Stimulated activated naive CD8-positive, alpha-beta T cell treated with anti-CD3 and anti-CD28 coated beads, Interleukin-15, Interleukin-2, amounts not matched to agents 100 ng/mL and 50 ng/mL, for 24 hours (primary cell): ENCODE data around the gene ZNF322.

Experiments used
- H3K27ac Mint-ChIP-seq: one replicate; pipeline ENCODE4 v1.8.0; 2021; ENCODE audit warnings: mild to moderate bottlenecking, mixed read lengths
- H3K27me3 Mint-ChIP-seq: one replicate; pipeline ENCODE4 v1.8.0; 2021; ENCODE audit warnings: mixed read lengths
- H3K36me3 Mint-ChIP-seq: one replicate; pipeline ENCODE4 v1.8.0; 2021; ENCODE audit warnings: low read depth, mixed read lengths
- H3K4me1 Mint-ChIP-seq: one replicate; pipeline ENCODE4 v1.8.0; 2021; ENCODE audit warnings: low read depth, mixed read lengths
- H3K4me3 Mint-ChIP-seq: one replicate; pipeline ENCODE4 v1.8.0; 2021; ENCODE audit warnings: mild to moderate bottlenecking, mixed read lengths
- H3K9me3 Mint-ChIP-seq: one replicate; pipeline ENCODE4 v1.8.0; 2021; ENCODE audit warnings: mixed read lengths

The ZNF322 gene

GRCh38 chr6:26646074-26646473 lies 13.5 kb downstream of the ZNF322 start:
- Mint-ChIP-seq H3K9me3 (peaks cover 47% of the 10 kb centered on the region), H3K27ac (no peak overlapping the region), H3K4me3 (no peak overlapping the region), H3K27me3 (no peaks in the 10 kb centered on the region), H3K36me3 (peaks cover 74% of the 10 kb centered on the region), H3K4me1 (peaks cover 4% of the 10 kb centered on the region)

- H3K9me3 Mint-ChIP-seq, result peaks cover 53% of the 10 kb centered on the region
- no peak overlapping the region for H3K27ac Mint-ChIP-seq
Observed at GRCh38 chr6:26640806-26641205, 18.7 kb downstream of the ZNF322 start.

GRCh38 chr6:26629359-26629758 lies 30.2 kb downstream of the ZNF322 start:
- peaks cover 15% of the 10 kb centered on the region for H3K9me3 Mint-ChIP-seq
- H3K4me3 Mint-ChIP-seq, result no peak overlapping the region
- peaks cover 15% of the 10 kb centered on the region for H3K36me3 Mint-ChIP-seq
- no peak overlapping the region for H3K27ac Mint-ChIP-seq
- H3K4me1 Mint-ChIP-seq, result peaks cover 4% of the 10 kb centered on the region
- peaks cover 8% of the 10 kb centered on the region for H3K27me3 Mint-ChIP-seq

More at GRCh38 chr6:26640806-26641205, 18.7 kb downstream of the ZNF322 start:
- no peaks in the 10 kb centered on the region for H3K27me3 Mint-ChIP-seq
- no peaks in the 10 kb centered on the region for H3K4me1 Mint-ChIP-seq
- H3K36me3 Mint-ChIP-seq, result peaks cover 72% of the 10 kb centered on the region
- H3K4me3 Mint-ChIP-seq, result no peak overlapping the region

GRCh38 chr6:26627843-26628242 lies 31.7 kb downstream of the ZNF322 start:
- peaks cover 15% of the 10 kb centered on the region for H3K9me3 Mint-ChIP-seq
- H3K27me3 Mint-ChIP-seq, result peaks cover 8% of the 10 kb centered on the region
- H3K4me1 Mint-ChIP-seq, result peaks cover 4% of the 10 kb centered on the region
- no peak overlapping the region for H3K4me3 Mint-ChIP-seq
- no peak overlapping the region for H3K27ac Mint-ChIP-seq
- peaks cover 7% of the 10 kb centered on the region for H3K36me3 Mint-ChIP-seq

- H3K4me3 Mint-ChIP-seq, result no peak overlapping the region
- peaks cover 15% of the 10 kb centered on the region for H3K9me3 Mint-ChIP-seq
- H3K27me3 Mint-ChIP-seq, result peaks cover 8% of the 10 kb centered on the region
- H3K27ac Mint-ChIP-seq, result no peak overlapping the region
- H3K4me1 Mint-ChIP-seq, result peaks cover 4% of the 10 kb centered on the region
- peaks cover 7% of the 10 kb centered on the region for H3K36me3 Mint-ChIP-seq
Observed at GRCh38 chr6:26624557-26624956, 35.0 kb downstream of the ZNF322 start.

GRCh38 chr6:26623339-26623859 lies 36.1 kb downstream of the ZNF322 start:
- peaks cover 7% of the 10 kb centered on the region for H3K36me3 Mint-ChIP-seq
- H3K4me1 Mint-ChIP-seq, result peaks cover 1% of the 10 kb centered on the region
- H3K9me3 Mint-ChIP-seq, result peaks cover 13% of the 10 kb centered on the region
- H3K27ac Mint-ChIP-seq, result no peak overlapping the region
- no peak overlapping the region for H3K4me3 Mint-ChIP-seq
- H3K27me3 Mint-ChIP-seq, result peaks cover 8% of the 10 kb centered on the region

GRCh38 chr6:26613689-26614683 lies 45.6 kb downstream of the ZNF322 start:
- H3K27me3 Mint-ChIP-seq, result peaks cover 20% of the 10 kb centered on the region
- H3K4me3 Mint-ChIP-seq, result peak overlapping the region; percentile 63
- H3K36me3 Mint-ChIP-seq, result no peaks in the 10 kb centered on the region
- H3K9me3 Mint-ChIP-seq, result no peaks in the 10 kb centered on the region
- H3K27ac Mint-ChIP-seq, result no peak overlapping the region
- peaks cover 3% of the 10 kb centered on the region for H3K4me1 Mint-ChIP-seq

GRCh38 chr6:26613201-26613600 lies 46.3 kb downstream of the ZNF322 start:
- peaks cover 4% of the 10 kb centered on the region for H3K4me1 Mint-ChIP-seq
- no peaks in the 10 kb centered on the region for H3K9me3 Mint-ChIP-seq
- no peaks in the 10 kb centered on the region for H3K36me3 Mint-ChIP-seq
- H3K27me3 Mint-ChIP-seq, result peaks cover 20% of the 10 kb centered on the region
- no peak overlapping the region for H3K27ac Mint-ChIP-seq
- no peak overlapping the region for H3K4me3 Mint-ChIP-seq

GRCh38 chr6:26611599-26611998 lies 47.9 kb downstream of the ZNF322 start:
- peaks cover 11% of the 10 kb centered on the region for H3K4me1 Mint-ChIP-seq
- peaks cover 20% of the 10 kb centered on the region for H3K27me3 Mint-ChIP-seq
- H3K27ac Mint-ChIP-seq, result no peak overlapping the region
- no peak overlapping the region for H3K4me3 Mint-ChIP-seq
- no peaks in the 10 kb centered on the region for H3K9me3 Mint-ChIP-seq
- no peaks in the 10 kb centered on the region for H3K36me3 Mint-ChIP-seq

GRCh38 chr6:26609463-26609862 lies 50.1 kb downstream of the ZNF322 start:
- H3K4me3 Mint-ChIP-seq, result no peak overlapping the region
- no peaks in the 10 kb centered on the region for H3K9me3 Mint-ChIP-seq
- H3K4me1 Mint-ChIP-seq, result peaks cover 22% of the 10 kb centered on the region
- no peak overlapping the region for H3K27ac Mint-ChIP-seq
- peaks cover 6% of the 10 kb centered on the region for H3K27me3 Mint-ChIP-seq
- no peaks in the 10 kb centered on the region for H3K36me3 Mint-ChIP-seq

GRCh38 chr6:26607434-26608230 lies 51.9 kb downstream of the ZNF322 start:
- Mint-ChIP-seq H3K27ac (no peak overlapping the region), H3K36me3 (no peaks in the 10 kb centered on the region), H3K27me3 (no peaks in the 10 kb centered on the region), H3K4me3 (peak overlapping the region; percentile 52), H3K9me3 (no peaks in the 10 kb centered on the region), H3K4me1 (peaks cover 37% of the 10 kb centered on the region)

GRCh38 chr6:26604797-26605196 lies 54.7 kb downstream of the ZNF322 start:
- Mint-ChIP-seq H3K4me3 (no peak overlapping the region), H3K27me3 (no peaks in the 10 kb centered on the region), H3K27ac (no peak overlapping the region), H3K36me3 (peaks cover 6% of the 10 kb centered on the region), H3K4me1 (peaks cover 60% of the 10 kb centered on the region), H3K9me3 (no peaks in the 10 kb centered on the region)

- Mint-ChIP-seq H3K36me3 (peaks cover 14% of the 10 kb centered on the region), H3K4me1 (peaks cover 68% of the 10 kb centered on the region), H3K4me3 (peak overlapping the region; percentile 45), H3K27ac (peak overlapping the region; percentile 91), H3K27me3 (no peaks in the 10 kb centered on the region), H3K9me3 (no peaks in the 10 kb centered on the region)
Observed at GRCh38 chr6:26604026-26604425, 55.5 kb downstream of the ZNF322 start.

GRCh38 chr6:26602262-26602661 lies 57.3 kb downstream of the ZNF322 start:
- peaks cover 73% of the 10 kb centered on the region for H3K4me1 Mint-ChIP-seq
- peaks cover 30% of the 10 kb centered on the region for H3K36me3 Mint-ChIP-seq
- no peaks in the 10 kb centered on the region for H3K9me3 Mint-ChIP-seq
- no peak overlapping the region for H3K4me3 Mint-ChIP-seq
- no peaks in the 10 kb centered on the region for H3K27me3 Mint-ChIP-seq
- peak overlapping the region; percentile 91 for H3K27ac Mint-ChIP-seq

GRCh38 chr6:26600759-26601158 lies 58.8 kb downstream of the ZNF322 start:
- Mint-ChIP-seq H3K27ac (peak overlapping the region; percentile 95), H3K27me3 (no peaks in the 10 kb centered on the region), H3K4me1 (peaks cover 73% of the 10 kb centered on the region), H3K9me3 (no peaks in the 10 kb centered on the region), H3K36me3 (peaks cover 30% of the 10 kb centered on the region), H3K4me3 (peak overlapping the region; percentile 12)
